Dendritic cell treated with granulocyte-macrophage colony-stimulating factor and Interleukin-4, amounts not matched to agents 40 ng/mL and 50 ng/mL, for 4 days (primary cell): ENCODE data around the gene ZFYVE28.
A peak's percentile ranks its signal among the peaks of the same experiment; 100 is the strongest.

Experiments used
- H3K27ac Mint-ChIP-seq: one replicate; pipeline ENCODE4 v1.8.0; 2022; ENCODE audit warnings: mild to moderate bottlenecking, mixed read lengths
- H3K27me3 Mint-ChIP-seq: one replicate; pipeline ENCODE4 v1.8.0; 2022; ENCODE audit warnings: mild to moderate bottlenecking, mixed read lengths
- H3K36me3 Mint-ChIP-seq: one replicate; pipeline ENCODE4 v1.8.0; 2022; ENCODE audit warnings: low read depth, mixed read lengths
- H3K4me1 Mint-ChIP-seq: one replicate; pipeline ENCODE4 v1.8.0; 2022; ENCODE audit warnings: low read depth, mixed read lengths
- H3K4me3 Mint-ChIP-seq: one replicate; pipeline ENCODE4 v1.8.0; 2022; ENCODE audit warnings: mild to moderate bottlenecking, moderate library complexity, mixed read lengths
- H3K9me3 Mint-ChIP-seq: one replicate; pipeline ENCODE4 v1.8.0; 2022; ENCODE audit warnings: mixed read lengths
- intact Hi-C: fragments of 100-400 bp; cut with micrococcal nuclease; formaldehyde crosslinking; loops from one replicate; pipeline ENCODE4 v1.15.0; 2022

Gene ZFYVE28

GRCh38 chr4:2270341-2271165, 147.9 kb downstream of the ZFYVE28 start:
- Mint-ChIP-seq H3K36me3 (peaks cover 27% of the 10 kb centered on the region), H3K27me3 (no peaks in the 10 kb centered on the region), H3K9me3 (no peaks in the 10 kb centered on the region), H3K27ac (no peak overlapping the region), H3K4me1 (no peaks in the 10 kb centered on the region), H3K4me3 (no peak overlapping the region)
- intact Hi-C loops, result no loop called here

- peaks cover 27% of the 10 kb centered on the region for H3K36me3 Mint-ChIP-seq
- H3K9me3 Mint-ChIP-seq, result no peaks in the 10 kb centered on the region
- H3K27ac Mint-ChIP-seq, result no peak overlapping the region
- H3K4me1 Mint-ChIP-seq, result no peaks in the 10 kb centered on the region
- intact Hi-C loops, result no loop called here
- no peaks in the 10 kb centered on the region for H3K27me3 Mint-ChIP-seq
- no peak overlapping the region for H3K4me3 Mint-ChIP-seq
These were observed 148.8 kb downstream of the ZFYVE28 start for GRCh38 chr4:2269618-2270163.

- Mint-ChIP-seq H3K4me1 (no peaks in the 10 kb centered on the region), H3K4me3 (no peak overlapping the region), H3K36me3 (peaks cover 27% of the 10 kb centered on the region), H3K27me3 (no peaks in the 10 kb centered on the region), H3K9me3 (no peaks in the 10 kb centered on the region), H3K27ac (no peak overlapping the region)
- intact Hi-C loops, result no loop called here
These were observed 149.3 kb downstream of the ZFYVE28 start for GRCh38 chr4:2269206-2269531.

- Mint-ChIP-seq H3K27ac (no peak overlapping the region), H3K4me3 (no peak overlapping the region), H3K27me3 (no peaks in the 10 kb centered on the region), H3K9me3 (no peaks in the 10 kb centered on the region), H3K36me3 (peaks cover 27% of the 10 kb centered on the region), H3K4me1 (no peaks in the 10 kb centered on the region)
- intact Hi-C loops, result no loop called here
These were observed 149.9 kb downstream of the ZFYVE28 start for GRCh38 chr4:2268357-2269205.

GRCh38 chr4:2267841-2268240, 150.6 kb downstream of the ZFYVE28 start:
- Mint-ChIP-seq H3K27me3 (no peaks in the 10 kb centered on the region), H3K4me3 (no peak overlapping the region), H3K36me3 (peaks cover 22% of the 10 kb centered on the region), H3K9me3 (no peaks in the 10 kb centered on the region), H3K27ac (no peak overlapping the region), H3K4me1 (peaks cover 7% of the 10 kb centered on the region)
- intact Hi-C loops, result no loop called here

GRCh38 chr4:2267320-2267811, 151.1 kb downstream of the ZFYVE28 start:
- peaks cover 11% of the 10 kb centered on the region for H3K4me1 Mint-ChIP-seq
- intact Hi-C loops, result no loop called here
- H3K4me3 Mint-ChIP-seq, result no peak overlapping the region
- H3K36me3 Mint-ChIP-seq, result peaks cover 17% of the 10 kb centered on the region
- H3K27me3 Mint-ChIP-seq, result no peaks in the 10 kb centered on the region
- H3K27ac Mint-ChIP-seq, result no peak overlapping the region
- no peaks in the 10 kb centered on the region for H3K9me3 Mint-ChIP-seq

GRCh38 chr4:2266821-2267220, 151.6 kb downstream of the ZFYVE28 start:
- H3K27me3 Mint-ChIP-seq, result no peaks in the 10 kb centered on the region
- H3K4me3 Mint-ChIP-seq, result no peak overlapping the region
- peaks cover 14% of the 10 kb centered on the region for H3K36me3 Mint-ChIP-seq
- intact Hi-C loops, result no loop called here
- H3K27ac Mint-ChIP-seq, result no peak overlapping the region
- H3K4me1 Mint-ChIP-seq, result peaks cover 11% of the 10 kb centered on the region
- no peaks in the 10 kb centered on the region for H3K9me3 Mint-ChIP-seq

GRCh38 chr4:2266181-2266580, 152.3 kb downstream of the ZFYVE28 start:
- intact Hi-C loops, result no loop called here
- no peaks in the 10 kb centered on the region for H3K9me3 Mint-ChIP-seq
- H3K4me1 Mint-ChIP-seq, result peaks cover 11% of the 10 kb centered on the region
- no peak overlapping the region for H3K4me3 Mint-ChIP-seq
- H3K27ac Mint-ChIP-seq, result no peak overlapping the region
- H3K36me3 Mint-ChIP-seq, result peaks cover 10% of the 10 kb centered on the region
- no peaks in the 10 kb centered on the region for H3K27me3 Mint-ChIP-seq

- H3K4me3 Mint-ChIP-seq, result no peak overlapping the region
- H3K4me1 Mint-ChIP-seq, result peaks cover 11% of the 10 kb centered on the region
- no peak overlapping the region for H3K27ac Mint-ChIP-seq
- H3K9me3 Mint-ChIP-seq, result no peaks in the 10 kb centered on the region
- intact Hi-C loops, result no loop called here
- H3K36me3 Mint-ChIP-seq, result peaks cover 7% of the 10 kb centered on the region
- H3K27me3 Mint-ChIP-seq, result no peaks in the 10 kb centered on the region
These were observed 153.0 kb downstream of the ZFYVE28 start for GRCh38 chr4:2265113-2266110.

GRCh38 chr4:2264481-2265041, 153.9 kb downstream of the ZFYVE28 start:
- no peak overlapping the region for H3K4me3 Mint-ChIP-seq
- peaks cover 16% of the 10 kb centered on the region for H3K4me1 Mint-ChIP-seq
- peak overlapping the region; percentile 25 for H3K27ac Mint-ChIP-seq
- intact Hi-C loops, result loop anchor here (5.0 kb wide), 1 partner anchor 153 kb away; the partner anchor contains the start of genes CFAP99 and ZFYVE28
- H3K36me3 Mint-ChIP-seq, result peaks cover 14% of the 10 kb centered on the region
- no peaks in the 10 kb centered on the region for H3K27me3 Mint-ChIP-seq
- no peaks in the 10 kb centered on the region for H3K9me3 Mint-ChIP-seq

GRCh38 chr4:2263926-2264321, 154.5 kb downstream of the ZFYVE28 start:
- intact Hi-C loops, result loop anchor here (5.0 kb wide), 1 partner anchor 153 kb away; the partner anchor contains the start of genes CFAP99 and ZFYVE28
- no peak overlapping the region for H3K4me3 Mint-ChIP-seq
- H3K36me3 Mint-ChIP-seq, result peaks cover 20% of the 10 kb centered on the region
- H3K27ac Mint-ChIP-seq, result peak overlapping the region; percentile 83
- H3K4me1 Mint-ChIP-seq, result peaks cover 19% of the 10 kb centered on the region
- no peaks in the 10 kb centered on the region for H3K27me3 Mint-ChIP-seq
- no peaks in the 10 kb centered on the region for H3K9me3 Mint-ChIP-seq

- Mint-ChIP-seq H3K36me3 (peaks cover 31% of the 10 kb centered on the region), H3K9me3 (no peaks in the 10 kb centered on the region), H3K4me3 (peak overlapping the region; percentile 78), H3K27ac (peak overlapping the region; percentile 83), H3K4me1 (peaks cover 23% of the 10 kb centered on the region), H3K27me3 (no peaks in the 10 kb centered on the region)
- intact Hi-C loops, result loop anchor here (1.0 to 5.0 kb wide), 2 partner anchors 21 to 154 kb away; partner anchors contain the start of genes CFAP99, HAUS3, POLN and ZFYVE28
These were observed 155.5 kb downstream of the ZFYVE28 start for GRCh38 chr4:2262944-2263250.
